ENCODE results near the gene TLN1.
A peak's percentile ranks its signal among the peaks of the same experiment; 100 is the strongest.

The TLN1 gene

DNA sequence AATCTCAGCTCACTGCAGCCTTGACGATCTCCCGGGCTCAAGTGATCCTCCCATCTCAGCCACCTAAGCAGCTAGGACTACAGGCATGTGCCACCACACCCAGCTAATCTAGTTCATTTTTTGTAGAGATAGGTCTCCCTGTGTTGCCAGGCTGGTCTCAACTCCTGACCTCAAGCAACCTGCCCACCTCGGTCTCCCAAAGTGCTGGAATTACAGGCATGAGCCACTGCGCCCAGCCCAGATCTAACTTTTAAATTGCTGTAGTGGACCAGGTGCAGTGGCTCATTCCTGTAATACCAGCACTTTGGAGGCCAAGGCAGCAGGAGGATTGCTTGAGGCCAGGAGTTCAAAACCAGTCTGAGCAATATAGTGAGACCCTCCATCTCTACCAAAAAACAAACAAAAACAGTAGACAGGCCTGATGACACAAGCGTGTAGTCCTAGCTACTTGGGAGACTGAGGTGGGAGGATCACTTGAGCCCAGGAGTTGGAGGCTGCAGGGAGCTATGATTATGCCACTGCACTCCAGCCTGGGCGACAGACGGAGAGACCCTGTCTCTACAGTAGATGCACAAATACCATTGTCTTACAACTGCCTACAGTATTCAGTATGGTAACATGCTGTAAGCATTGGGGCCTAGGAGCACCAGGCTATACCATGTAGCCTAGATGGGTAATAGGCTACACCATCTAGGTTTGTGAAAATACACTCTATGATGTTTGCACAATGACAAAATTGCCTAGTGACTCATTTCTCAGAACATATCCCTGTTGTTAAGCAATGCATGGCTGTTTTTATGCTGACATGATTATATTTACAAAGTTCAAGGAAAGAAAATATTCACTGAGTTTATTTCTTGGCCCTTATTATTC, 79.8 kb downstream of the TLN1 start:
- no peak for DNase-seq (ENCODE audit: low read depth)
- TF ChIP-seq, protein P1, sequence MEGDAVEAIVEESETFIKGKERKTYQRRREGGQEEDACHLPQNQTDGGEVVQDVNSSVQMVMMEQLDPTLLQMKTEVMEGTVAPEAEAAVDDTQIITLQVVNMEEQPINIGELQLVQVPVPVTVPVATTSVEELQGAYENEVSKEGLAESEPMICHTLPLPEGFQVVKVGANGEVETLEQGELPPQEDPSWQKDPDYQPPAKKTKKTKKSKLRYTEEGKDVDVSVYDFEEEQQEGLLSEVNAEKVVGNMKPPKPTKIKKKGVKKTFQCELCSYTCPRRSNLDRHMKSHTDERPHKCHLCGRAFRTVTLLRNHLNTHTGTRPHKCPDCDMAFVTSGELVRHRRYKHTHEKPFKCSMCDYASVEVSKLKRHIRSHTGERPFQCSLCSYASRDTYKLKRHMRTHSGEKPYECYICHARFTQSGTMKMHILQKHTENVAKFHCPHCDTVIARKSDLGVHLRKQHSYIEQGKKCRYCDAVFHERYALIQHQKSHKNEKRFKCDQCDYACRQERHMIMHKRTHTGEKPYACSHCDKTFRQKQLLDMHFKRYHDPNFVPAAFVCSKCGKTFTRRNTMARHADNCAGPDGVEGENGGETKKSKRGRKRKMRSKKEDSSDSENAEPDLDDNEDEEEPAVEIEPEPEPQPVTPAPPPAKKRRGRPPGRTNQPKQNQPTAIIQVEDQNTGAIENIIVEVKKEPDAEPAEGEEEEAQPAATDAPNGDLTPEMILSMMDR (IDR thresholded peaks at IDR 0.05; ENCODE audit: insufficient read depth, low read depth, low read length, missing control alignments) = no peak
- no peak overlapping the region for H3K4me3 ChIP-seq (ENCODE audit: low read depth, low read length)

DNA sequence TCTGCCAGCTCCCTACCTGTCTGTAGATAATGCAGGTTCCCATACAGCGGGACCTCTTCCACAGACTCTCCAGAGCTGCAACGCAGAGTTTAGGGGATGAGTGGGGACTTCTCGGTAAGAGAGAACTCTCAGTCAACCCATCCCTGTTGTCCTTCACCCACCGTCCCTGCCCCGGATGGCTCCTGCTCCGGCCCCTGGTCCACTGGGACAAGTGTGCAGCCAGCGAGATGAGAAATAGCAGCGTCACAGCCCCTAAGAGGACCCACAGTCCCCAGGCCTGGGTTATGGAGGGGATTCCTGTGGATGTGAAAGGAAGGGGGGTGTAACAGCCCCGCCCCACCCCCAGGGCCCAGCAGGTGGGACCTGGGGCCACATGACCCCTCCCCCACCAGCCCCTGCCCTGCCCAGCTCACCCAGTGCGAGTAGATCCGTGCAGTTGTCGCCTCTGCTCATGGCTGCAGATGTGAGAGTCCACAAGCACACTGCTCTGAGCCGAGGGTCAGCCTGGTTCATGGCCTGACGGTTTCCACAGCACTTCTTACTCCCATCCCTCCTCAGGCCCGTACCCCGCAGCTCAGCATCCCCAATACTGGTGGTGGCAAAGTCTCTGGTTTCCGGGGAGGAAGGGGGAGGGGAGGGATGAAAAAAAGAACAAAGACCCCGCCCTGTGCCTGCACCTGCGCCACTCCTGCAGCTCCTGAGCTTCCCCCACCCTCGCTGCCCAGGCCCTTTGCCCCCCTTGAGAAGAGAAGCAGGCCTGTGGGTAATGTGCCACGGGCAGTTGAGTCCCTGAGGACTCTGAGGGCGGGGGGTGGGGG, 81.4 kb downstream of the TLN1 start, which contains the start of gene SIT1:
Gene SIT1, minus strand, starts transcription at position 591 of the 818 bp plus-strand sequence. Its CDS starts 78 bp downstream, at position 513.
- TF ChIP-seq, protein P1 (IDR thresholded peaks at IDR 0.05; ENCODE audit: insufficient read depth, low read depth, low read length, missing control alignments) = no peak
- peak; percentile 57 for DNase-seq (ENCODE audit: low read depth)
- H3K4me3 ChIP-seq (ENCODE audit: low read depth, low read length) = peak within 1 kb of the TSS; percentile 78

DNA sequence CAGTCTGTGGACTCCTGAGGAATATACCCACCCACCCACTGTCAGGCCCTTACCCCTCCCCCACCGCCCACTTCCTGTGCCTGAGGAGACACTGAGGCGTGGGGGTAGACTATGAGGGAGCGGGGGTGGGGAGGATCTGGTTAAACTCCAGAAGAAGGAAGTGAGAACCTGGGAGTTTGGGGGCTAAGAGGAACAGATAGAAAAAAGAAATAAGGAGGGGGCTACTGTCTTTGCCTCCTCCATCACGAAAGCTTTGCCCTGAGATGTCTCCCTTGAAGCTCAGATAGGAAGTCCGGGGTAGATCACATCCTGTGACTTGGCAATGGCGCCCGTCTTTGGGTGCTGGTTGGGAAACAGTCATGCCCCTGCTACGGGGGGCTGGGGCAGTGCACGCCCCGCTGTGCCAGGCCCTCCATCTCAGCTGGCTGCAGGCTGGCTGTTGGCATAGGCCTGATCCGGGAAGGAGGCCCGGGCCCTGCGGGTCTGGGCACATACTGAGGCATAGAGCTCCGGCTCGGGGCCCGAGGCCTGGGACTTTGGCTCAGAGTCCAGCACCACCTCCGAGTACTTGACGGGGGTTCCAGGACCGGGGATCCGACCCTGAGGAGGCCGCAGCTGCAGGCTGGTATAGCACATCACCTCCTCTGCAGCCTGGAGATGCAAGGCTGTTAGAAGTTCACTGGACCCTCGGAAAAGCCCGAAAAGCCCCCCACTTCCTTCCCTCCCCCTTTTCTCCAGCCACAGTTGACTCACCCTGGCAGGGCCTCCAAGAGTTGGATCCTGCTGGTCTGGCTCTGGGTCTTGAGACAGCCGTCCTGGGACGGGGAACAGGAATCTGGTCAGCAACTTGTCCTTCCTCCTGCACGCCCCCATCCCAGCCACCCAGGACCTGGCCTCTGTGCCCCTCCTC, 82.3 kb downstream of the TLN1 start:
- peak overlapping the region; percentile 78 for H3K4me3 ChIP-seq (ENCODE audit: low read depth, low read length)
- DNase-seq (ENCODE audit: low read depth) = peak; percentile 54
- TF ChIP-seq, protein P1 (IDR thresholded peaks at IDR 0.05; ENCODE audit: insufficient read depth, low read depth, low read length, missing control alignments) = no peak

All from GM12865 (cell line).